ENCODE data around the gene DAZAP1.
"Not testable (repeated sequence)": the region's sequence is repeated elsewhere in the genome, so short reads cannot be mapped to it uniquely, and the experiment has no call there.

The DAZAP1 gene

DNA sequence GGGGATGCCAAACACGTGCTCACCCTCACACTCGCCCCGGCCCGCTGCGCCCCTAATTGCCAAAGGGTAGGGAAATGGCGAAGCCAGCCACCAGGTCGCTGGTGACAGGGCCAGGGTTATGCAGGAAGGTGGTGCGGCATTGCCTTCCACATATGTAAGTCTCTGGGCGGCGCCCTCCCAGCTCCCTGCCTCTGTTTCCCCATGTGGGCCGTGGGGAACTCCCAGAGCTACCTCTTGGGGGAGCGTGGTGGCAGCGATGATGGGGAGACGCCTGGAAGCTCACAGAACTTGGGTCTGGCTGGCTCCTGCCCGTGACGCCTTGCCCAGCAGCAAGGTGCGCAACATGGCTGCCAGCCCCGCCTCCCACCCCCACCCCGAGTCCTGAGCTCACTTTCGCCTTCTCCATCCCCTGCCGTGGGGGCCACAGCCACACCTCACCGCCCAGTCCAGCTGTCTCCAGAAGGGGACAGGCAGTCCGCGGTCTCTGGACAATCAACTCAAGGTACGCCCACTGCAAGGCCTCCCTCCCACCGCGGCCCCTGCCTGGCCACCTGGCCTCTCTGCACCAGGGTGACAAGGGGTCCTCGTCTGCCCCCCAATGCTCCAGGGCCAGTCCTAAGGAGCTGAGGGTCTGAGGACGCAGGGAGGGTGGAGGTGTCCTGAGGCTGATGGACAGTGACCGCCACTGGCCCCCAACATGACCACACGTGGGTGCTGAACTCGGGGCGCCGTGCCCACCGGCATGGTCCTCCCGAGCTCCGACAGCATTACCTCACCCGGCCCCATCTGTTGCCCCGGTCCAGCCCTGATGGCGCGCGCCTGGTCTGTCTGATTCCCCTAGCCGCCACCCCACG is 65.1 kb downstream of the DAZAP1 start:
- DNase-seq = no peak

- no peak for DNase-seq
These were observed 65.9 kb downstream of the DAZAP1 start for GRCh38 chr19:1473085-1473851.

- DNase-seq = no peak
These were observed 66.8 kb downstream of the DAZAP1 start for GRCh38 chr19:1474011-1474764.

DNA sequence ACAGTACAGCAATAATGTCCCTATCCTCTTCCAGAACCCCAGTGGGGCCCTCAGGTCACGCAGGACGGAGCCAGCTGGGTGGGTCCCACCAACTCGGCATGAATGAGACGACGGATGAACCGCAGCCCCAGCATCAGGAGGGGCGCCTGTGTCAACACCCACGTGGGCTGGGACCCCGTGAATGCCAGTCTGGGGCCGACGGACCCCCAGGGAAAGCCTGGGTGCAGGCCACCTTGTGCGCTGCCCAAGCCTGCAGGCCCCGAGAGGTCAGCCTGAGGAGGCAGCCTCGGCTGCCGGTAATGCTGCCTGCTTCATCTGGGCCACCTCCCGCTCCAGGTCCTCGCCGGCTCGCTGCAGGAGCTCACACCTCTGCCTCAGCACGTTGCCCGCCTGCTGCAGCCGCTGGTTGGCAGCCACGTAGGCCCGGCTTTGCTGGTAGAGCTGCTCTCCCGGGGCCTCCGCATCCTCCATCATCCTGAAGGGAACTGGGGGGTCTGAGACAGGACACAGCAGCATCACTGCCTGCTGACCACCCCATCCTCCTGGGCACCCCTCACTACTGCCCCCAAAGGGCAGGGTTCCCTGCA is 67.5 kb downstream of the DAZAP1 start:
- DNase-seq = no peak

DNA sequence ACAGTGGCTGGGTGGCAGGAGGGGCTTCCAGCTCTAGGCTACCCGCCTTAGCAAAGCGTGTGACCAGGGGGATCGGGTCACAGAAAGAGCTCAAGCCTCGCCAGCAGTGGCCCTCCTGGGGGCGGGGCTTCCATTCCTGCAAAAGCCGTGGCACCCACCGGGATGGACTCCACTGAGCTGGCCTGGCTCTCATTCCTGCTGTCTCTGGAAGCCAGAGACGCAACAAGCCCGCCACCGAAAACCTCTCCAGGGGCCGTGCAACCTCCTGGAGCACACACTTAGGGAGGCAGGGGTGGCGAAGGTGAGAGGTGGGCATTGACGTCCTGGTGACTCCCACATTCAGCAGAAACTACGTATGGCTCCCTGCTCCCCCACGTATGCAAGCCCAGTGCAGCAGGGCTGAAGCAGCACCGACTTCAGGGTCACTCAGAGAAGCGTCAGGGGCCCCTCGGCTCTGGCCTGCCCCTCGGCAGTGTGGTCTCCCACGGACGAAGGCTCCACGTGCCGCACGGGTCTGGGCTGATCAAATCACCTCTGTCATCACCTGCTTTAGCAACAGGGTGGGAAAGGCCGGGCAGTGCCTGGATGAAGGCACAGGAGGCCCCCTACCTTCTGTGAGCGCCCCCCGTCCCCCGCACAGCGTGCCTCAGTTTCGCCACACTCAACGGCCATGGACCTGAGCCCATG is 68.5 kb downstream of the DAZAP1 start:
- DNase-seq = no peak

GRCh38 chr19:1477056-1477455 is 69.7 kb downstream of the DAZAP1 start:
- DNase-seq = not testable (repeated sequence)

DNA sequence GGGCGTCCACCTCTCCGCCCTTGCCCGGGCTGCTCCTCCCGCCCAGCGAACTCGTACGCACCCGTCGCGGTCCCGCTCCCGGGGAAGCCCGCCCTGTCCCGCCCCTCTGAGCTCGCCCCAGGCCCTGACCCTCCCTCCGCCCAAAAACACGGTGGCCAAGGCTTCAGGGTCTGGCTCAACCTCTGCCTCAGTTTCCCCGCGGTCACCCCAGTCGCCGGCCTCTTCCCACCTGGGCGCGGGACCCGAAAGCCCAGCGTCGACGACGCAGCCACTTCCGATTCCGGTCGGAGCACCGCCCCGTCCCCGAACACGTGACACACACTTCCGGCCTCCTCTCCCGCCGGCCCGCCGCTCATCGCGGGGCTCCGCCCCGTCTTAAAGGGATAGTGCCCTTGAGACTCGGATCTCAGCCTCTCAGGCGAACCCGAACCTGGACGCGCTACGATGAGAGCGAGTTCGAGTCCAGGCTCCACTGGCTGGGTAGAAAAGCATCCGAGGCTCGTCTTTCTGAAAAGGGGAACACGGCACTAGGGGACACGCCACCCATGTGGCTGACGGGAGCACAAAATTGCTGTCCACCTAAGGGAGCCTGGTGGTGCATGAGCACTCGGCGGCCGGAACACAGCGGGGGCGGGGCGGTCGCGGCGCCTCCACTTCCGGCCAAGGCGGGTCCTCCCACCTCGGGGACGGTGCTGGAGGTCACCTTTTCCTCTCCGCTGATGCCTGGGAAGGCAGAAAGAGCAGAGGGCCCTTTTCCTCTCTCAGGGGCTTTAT is 71.7 kb downstream of the DAZAP1 start, which contains the start of gene C19orf25:
C19orf25 (minus strand) TSS at position 282 of the 774 bp plus-strand sequence. CDS start 312 bp downstream, outside the sequence.
- DNase-seq = peak; percentile 91

DNA sequence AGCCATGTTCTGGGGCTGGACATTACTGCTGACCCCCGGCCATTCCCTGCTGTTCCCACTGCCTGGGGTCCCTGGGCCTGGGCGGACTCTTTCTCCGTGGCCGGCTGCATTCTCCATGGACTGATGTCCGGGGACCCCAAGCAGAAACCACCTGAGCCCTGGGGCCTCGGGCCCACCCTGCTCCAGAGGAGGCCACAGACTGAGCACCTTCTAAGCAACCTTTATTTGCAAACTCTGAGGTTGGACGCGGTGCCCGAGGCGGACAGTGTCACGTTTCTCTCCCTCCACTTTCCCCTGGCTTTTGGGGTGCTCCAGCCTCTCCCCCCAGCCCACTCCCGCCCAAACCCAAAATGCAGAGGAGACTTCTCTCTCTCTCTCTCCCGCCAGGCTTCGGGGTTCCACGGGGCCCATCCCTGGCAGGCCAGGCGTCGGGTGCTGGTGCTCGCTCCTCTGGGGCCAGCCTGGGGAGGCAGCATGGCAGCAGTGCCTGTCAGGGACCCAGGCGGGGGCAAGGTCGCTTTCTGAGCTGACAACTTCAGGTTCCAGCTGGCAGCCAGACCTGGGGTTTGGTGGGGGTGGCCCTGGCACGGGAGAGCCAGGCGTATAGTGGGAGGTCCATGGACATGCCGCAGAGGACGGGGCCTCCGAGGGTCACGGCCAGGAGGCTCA is 74.0 kb downstream of the DAZAP1 start:
- DNase-seq = no peak

GRCh38 chr19:1481893-1482360 is 74.5 kb downstream of the DAZAP1 start:
- no peak for DNase-seq

DNA sequence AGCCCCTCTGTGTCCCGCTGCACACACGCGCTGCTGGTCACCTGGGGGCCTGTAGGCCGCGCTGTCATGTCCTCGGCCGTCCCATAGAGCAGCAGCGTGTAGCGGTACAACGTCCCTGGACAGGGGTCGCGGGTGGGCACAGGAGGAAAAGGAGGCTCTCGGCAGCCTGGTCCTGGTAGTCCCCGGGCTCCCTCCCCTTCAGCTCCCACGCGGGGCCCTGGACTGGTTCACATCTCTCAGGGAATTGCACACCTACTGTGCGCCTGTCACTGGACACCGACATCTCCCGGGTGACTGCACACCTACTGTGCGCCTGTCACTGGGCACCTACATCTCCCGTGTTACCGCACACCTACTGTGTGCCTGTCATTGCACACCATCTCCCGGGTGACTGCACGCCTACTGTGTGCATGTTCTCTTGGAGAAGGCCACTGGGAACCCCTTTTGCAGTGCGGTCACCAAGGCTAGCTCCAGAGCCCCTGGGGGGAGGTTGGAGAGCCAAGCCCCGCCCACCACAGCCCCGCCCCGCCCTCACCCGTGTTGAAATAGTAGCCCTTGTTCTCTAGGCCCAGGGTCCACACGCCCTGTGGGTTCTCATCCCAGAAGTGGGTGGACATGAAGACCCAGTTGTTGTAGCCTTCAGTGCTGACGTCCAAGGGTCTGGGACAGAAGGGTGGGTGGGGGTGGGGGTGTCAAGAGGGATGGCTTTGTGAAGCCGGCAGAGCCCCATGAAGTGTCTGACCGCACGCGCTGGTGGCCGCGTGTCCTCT is 75.2 kb downstream of the DAZAP1 start:
- DNase-seq = no peak

- no peak for DNase-seq
These were observed 76.0 kb downstream of the DAZAP1 start for GRCh38 chr19:1483131-1483978.

DNA sequence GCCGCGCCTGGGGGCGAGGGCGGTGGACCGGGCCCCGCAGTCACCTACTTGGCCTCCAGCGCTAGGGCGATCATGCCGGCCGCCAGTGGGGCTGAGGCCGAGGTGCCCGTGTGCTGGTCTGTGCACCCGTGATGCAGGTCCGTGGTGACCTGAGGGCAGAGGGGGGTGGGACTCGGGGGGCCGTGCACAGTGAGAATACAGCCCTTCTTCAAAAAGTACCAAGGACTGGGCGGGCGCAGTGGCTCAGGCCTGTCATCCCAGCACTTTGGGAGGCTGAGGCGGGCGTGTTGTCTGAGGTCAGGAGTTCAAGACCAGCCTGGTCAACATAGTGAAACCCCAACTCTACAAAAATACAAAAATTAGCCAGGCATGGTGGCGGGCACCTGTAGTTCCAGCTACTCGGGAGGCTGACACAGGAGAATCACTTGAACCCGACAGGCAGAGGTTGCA is 76.6 kb downstream of the DAZAP1 start:
- no peak for DNase-seq

Data from right kidney (tissue), 1 donor.